Subcutaneous adipose tissue (tissue), 4 donors: ENCODE data around the gene AGAP1. TPM values are rescaled to one million over a fixed set of nuclear protein-coding genes. Genes with fewer than 3 reads are reported as not detected.

Experiments used
- CTCF ChIP-seq: fragments of 450-650 bp; IDR thresholded peaks from one replicate; pipeline ENCODE4 v1.5.1; 2016; ENCODE audit warnings: low read depth, mild to moderate bottlenecking, control low read depth, antibody characterized with exemption, moderate library complexity
- total RNA-seq, 4 donors: library from RNA; depleted of rRNA; stranded (reverse); fragments of >200 nt; gene quantifications; one replicate each; pipeline ENCODE4 v1.1.0, GENCODE V29; 2016

The AGAP1 gene
- total RNA-seq, 4 donors from 2014 or later, result 13.6 to 26.3 (median 23.6) TPM

DNA sequence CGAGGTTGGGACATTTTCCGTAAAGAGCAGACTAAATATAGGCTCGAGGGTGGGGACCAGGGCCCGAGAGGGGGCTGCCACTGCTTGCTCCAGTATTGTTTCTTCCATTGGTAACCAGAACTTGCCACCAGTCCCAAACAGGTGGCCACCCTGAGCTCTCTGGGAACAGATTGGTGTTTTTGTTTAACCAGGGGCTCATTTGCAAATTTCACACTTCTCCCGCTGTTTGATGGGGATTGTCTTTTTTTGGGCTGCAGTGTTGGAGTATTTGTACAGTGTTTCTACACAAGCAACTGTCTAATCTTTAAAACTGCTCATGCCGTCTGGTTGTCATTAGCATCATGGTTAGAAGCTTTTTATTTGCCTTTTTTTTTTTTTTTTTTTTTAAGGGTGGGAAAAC lies 8.5 kb downstream of the AGAP1 start:
- TF ChIP-seq CTCF, result no peak

GRCh38 chr2:235504441-235505180 lies 10.8 kb downstream of the AGAP1 start:
- TF ChIP-seq CTCF, result no peak

DNA sequence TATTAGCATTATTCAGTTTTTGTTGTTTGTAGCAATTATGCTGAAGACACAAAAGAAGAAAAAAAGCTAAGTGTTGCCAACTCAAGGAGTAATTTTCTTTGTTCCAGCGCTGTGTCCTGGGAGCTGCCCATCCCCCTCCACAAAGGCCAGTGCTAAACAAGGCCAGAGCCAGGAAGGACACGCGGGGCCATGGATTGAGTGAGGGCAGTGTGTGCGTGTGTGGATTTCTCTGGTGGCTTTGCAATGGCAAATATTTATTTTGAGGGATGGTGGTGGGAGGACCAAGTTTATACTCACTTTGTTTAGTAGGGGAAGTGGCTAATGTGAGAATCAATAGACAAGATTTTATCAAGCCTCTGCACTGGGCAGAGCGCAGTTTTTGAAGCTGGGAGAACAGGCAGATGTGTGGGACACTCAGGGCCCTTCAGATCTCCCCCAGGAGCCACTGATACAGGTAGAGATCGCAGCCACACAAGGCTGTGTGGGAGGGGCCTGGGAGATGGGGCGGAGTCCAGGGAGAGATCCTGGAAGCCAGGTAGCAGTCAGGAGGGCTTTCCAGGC lies 11.4 kb downstream of the AGAP1 start:
- no peak for TF ChIP-seq CTCF

DNA sequence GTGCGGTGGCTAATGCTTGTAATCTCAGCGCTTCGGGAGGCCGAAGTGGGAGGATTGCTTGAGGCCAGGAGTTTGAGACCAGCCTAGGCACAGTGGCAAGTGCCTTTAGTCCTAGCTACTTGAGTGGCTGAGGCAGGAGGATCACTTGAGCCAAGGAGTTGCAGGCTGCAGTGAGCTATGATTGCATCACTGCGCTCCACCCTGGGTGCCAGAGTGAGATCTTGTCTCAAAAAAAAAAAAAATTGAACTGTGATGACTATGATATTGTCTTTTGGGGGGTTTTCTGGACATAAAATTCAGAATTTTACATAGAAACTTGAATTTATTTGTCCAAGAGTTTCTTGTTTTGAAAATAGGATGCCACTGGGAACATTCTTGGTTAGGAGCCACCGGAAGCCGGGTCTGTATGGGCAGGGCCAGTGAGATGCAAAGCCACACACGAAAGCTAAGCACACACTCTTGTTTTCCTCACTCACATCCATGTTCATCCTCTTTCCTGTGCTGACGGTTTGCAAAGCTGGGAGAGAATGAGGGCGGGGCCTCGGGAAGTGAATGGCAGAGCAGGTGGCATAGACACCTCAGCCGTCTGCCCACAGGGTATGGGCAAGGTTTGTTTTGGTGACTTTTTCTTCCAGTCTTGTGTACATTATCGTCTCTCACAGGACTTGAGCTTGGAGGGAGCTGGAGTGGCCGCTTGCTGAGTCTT lies 12.6 kb downstream of the AGAP1 start:
- TF ChIP-seq CTCF, result no peak

GRCh38 chr2:235506997-235507615 lies 13.3 kb downstream of the AGAP1 start:
- TF ChIP-seq CTCF, result no peak

GRCh38 chr2:235507928-235508327 lies 14.1 kb downstream of the AGAP1 start:
- no peak for TF ChIP-seq CTCF
